HL-60/S4 (cell line): ENCODE results near the gene DACT3.

ENCODE experiments used
- in situ Hi-C: fragments of 300-500 bp; cut with MboI; formaldehyde crosslinking; loops from 2 replicates; pipeline ENCODE4 v1.14.3; 2022; ENCODE audit warnings: low sequenced_read_pairs

Gene DACT3

DNA sequence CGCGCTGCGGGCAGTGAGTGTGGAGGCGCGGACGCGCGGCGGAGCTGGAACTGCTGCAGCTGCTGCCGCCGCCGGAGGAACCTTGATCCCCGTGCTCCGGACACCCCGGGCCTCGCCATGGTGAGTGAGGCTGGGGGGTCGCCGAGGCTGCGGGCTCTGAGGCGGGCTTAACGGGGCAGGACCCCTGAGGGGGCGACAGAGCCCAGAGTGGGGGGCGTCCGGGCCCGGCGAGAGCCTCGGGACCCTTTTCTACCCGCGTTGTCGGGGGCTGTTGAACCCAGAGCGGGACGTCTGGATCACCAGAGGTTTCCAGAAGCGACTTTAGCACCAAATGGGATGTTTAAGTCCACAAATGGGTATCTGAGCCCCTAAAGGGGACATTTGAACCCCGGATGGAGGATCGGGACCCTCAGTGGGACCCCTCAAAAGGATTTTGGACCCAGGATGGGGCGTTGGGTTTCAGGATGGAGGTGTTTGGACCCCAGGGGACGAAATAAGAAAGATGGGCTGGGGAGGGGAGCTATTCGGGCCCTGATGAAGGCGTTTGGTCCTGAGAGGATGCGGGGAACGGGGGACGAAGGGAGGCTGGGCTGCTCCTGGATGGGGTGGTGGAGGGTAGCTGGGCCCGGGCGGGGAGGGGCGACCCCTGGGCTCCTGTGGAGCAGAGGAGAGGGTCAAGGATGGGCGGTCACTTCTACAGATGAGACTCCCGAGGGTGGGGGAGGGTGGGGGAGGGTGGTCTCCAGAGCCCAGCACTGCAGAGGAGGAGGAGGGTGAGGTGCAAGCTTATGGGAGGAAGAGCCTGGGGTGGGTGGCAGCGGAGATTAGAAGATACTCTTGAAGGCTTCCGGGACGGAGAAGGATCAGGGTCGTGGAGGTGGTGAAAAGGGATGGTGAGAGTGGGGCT lies 59.4 kb downstream of the DACT3 start, which contains the start of gene CALM3:
Gene CALM3, plus strand, starts transcription at position 13 of the 907 bp plus-strand sequence. Its CDS starts 105 bp downstream, at position 118.
- in situ Hi-C loops, result no loop called here

DNA sequence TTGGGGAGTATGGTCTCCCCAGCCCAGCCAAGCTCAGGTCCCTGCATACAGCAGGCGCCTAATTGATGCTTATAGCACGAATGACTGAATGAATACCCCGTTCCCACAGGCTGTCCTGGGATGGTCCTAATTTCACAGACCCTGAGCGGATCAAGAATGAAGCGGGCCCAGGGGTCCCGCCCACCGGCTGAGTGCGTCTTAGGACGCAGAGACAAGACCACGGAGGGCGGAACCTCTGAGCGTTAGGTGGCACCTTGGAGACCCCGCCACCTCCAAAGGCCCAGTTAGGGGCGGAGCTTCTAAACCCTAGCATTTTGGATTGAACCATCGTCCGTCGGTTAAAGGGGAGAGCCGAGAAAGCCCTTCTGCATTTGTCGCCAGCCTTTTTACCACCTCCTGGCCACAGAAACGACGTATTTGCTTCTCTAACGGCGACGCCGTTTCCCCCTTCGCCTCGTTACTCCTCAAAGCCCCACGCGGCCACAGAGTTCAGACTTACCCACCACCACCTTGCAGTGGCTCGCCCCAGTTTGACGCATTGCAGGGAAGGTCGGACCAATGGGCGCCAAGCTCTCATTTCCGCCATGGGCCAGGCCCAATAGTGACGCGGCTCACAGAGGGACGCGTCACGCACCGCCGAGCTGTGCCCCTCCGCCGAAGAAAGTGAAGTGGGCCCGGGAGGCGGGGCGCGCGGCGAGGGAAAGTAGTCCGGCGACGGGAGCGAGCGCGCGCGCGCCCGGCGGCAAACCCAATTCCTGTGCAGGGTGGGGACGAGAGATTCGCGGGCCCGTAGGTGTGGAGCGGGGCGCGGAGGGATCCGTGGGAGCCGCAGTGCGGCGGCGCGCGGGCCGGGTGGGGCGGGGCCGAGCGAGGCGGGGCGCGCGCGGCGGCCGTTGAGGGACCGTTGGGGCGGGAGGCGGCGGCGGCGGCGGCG lies 60.3 kb downstream of the DACT3 start:
- in situ Hi-C loops, result no loop called here

DNA sequence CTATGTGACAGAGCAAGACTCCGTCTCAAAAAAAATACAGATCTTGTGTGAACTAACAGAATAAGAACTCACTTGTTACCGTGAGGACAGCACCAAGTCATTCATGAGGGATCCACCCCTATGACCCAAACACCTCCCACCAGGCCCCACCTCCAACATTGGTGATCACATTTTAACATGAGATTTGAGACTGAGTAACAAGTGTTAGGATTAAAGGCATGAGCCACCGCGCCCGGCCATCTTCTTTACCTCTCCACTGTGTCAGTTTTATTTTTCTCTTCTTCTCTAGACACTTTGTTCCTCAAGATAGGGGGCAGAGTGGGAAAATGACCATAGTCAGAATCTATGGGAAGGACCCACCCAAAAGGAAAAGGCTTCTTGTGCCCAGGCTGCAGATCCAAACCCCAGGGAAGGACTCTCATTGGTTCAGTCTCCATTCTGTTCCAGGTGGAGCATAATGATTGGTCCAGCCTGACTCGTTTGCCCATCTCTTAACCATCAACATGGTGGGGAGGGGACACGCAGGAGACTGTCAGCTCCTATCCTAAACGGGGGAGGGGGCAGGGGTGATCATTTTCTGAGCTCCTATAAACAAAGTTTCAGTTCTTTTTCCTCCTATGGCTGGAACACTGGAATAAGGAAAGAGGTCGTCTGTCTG lies 61.1 kb downstream of the DACT3 start:
- in situ Hi-C loops, result no loop called here

DNA sequence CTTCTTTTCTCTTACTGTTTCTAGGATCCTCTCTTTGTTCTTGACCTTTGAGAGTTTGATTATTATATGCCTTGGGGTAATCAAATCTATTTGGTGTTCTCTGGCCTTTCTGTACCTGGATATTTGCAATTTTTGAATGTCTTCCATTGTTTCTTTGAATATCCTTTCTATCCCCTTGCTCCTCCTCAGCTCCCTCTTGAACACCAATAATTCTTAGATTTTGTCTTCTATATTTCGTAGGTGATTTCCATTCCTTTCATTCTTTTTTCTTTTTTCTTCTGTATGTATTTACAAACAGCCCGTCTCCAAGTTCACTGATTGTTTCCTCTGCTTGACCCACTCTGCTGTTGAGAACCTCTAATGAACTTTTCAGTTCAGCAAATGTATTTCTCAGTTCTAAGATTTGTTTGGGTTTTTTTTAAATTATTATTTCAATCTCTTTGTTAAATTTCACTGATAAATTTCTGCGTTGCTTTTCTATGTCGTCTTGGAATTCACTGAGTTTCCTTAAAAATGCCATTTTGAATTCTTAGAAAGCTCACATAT lies 62.5 kb downstream of the DACT3 start:
- in situ Hi-C loops, result no loop called here
